Fibroblast of pulmonary artery (primary cell): Measurements from ENCODE around the gene CD164L2.

Source experiments
- DNase-seq: peaks from one replicate; pipeline ENCODE4 v3.0.0-alpha.2; 2010; ENCODE audit warnings: low read depth
- H3K4me3 ChIP-seq: replicated peaks from 2 replicates; pipeline ENCODE4 v1.5.1; 2011; ENCODE audit warnings: low read depth, mild to moderate bottlenecking, control low read depth, low read length, moderate library complexity
- TF ChIP-seq, protein P1 (sequence below): IDR thresholded peaks from 2 replicates; pipeline ENCODE4 v1.5.1; 2011; ENCODE audit warnings: mild to moderate bottlenecking, control low read depth, low read length, inconsistent platforms; ENCODE audit errors: missing control alignments

CD164L2 gene

DNA sequence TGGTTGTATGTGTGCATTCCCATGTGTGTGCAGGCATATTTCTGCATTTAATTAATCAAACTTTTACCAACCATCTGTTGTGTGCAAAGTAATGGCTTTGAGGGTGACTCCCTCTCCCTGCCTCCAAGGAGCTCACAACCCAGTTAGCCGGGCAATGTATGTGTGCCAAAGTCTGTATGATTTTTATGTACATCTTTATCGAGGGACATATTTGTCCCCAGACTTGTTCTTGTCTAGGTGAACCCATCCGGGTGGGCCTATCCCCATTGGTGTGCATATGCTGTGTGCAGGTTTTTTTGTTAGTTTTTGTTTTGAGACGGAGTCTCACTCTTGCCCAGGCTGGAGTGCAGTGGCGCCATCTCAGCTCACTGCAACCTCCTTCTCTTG lies 39.5 kb downstream of the CD164L2 start:
- no peak for DNase-seq
- no peak overlapping the region for H3K4me3 ChIP-seq
- TF ChIP-seq, protein P1, sequence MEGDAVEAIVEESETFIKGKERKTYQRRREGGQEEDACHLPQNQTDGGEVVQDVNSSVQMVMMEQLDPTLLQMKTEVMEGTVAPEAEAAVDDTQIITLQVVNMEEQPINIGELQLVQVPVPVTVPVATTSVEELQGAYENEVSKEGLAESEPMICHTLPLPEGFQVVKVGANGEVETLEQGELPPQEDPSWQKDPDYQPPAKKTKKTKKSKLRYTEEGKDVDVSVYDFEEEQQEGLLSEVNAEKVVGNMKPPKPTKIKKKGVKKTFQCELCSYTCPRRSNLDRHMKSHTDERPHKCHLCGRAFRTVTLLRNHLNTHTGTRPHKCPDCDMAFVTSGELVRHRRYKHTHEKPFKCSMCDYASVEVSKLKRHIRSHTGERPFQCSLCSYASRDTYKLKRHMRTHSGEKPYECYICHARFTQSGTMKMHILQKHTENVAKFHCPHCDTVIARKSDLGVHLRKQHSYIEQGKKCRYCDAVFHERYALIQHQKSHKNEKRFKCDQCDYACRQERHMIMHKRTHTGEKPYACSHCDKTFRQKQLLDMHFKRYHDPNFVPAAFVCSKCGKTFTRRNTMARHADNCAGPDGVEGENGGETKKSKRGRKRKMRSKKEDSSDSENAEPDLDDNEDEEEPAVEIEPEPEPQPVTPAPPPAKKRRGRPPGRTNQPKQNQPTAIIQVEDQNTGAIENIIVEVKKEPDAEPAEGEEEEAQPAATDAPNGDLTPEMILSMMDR, result no peak

DNA sequence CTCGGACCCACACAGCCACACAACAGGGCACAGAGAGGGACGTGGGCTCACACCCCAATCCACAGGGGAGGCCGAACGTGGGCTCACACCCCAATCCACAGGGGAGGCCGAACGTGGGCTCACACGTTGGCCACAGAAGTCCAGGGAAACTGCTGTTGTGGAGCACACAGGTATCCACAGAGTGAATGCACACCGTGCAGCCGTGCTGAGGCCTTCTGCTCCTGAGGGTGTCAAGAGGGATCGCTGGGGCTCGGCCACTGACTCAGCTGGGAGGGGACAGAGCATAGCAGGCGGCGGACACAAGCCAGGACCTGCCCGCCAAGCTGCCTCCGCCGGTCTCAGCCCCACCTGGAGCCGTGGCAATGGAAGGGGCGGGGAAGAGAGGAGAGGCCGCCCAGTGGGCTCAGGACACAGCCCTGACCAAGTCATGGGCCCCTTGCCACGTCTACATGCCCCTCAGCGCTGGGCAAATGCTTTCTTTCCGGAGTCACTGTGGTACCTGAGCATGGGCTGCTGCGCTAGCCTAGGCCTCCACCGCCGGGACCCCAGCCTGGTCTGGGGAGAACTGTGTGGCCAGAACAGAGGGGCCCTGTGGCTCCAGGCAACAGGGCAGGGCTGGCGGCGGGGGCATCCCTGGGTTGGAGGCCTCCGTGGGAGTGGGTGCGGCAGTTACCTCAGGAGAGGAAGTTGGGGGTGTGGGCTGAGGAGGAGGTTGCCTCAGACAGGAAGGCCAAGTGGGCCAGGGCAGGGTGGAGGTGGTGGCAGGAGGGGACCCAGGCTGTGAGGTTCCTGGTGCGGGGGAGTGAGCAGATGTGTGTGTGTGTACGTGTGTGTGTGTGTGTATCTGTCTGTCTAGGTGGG lies 40.1 kb downstream of the CD164L2 start:
- H3K4me3 ChIP-seq, result no peak overlapping the region
- no peak for DNase-seq
- TF ChIP-seq, protein P1, result no peak

DNA sequence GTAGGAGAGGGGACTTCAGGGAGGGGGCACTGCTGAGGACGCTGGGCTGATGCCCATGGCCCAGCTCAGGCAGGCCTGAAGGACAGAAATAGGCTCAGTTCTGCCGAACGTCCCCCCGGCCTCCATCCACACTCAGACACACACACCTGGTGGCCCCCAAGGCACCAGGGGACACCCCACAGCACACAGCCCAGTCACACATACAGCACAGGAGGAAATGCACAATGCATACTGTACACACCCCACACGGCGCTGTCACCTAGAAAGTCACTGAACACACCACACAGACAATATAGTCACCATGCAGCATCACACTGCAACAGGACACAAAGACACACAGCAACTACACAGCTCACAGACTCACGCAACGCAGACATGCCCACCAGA lies 40.7 kb downstream of the CD164L2 start:
- TF ChIP-seq, protein P1, result no peak
- no peak overlapping the region for H3K4me3 ChIP-seq
- DNase-seq, result no peak

DNA sequence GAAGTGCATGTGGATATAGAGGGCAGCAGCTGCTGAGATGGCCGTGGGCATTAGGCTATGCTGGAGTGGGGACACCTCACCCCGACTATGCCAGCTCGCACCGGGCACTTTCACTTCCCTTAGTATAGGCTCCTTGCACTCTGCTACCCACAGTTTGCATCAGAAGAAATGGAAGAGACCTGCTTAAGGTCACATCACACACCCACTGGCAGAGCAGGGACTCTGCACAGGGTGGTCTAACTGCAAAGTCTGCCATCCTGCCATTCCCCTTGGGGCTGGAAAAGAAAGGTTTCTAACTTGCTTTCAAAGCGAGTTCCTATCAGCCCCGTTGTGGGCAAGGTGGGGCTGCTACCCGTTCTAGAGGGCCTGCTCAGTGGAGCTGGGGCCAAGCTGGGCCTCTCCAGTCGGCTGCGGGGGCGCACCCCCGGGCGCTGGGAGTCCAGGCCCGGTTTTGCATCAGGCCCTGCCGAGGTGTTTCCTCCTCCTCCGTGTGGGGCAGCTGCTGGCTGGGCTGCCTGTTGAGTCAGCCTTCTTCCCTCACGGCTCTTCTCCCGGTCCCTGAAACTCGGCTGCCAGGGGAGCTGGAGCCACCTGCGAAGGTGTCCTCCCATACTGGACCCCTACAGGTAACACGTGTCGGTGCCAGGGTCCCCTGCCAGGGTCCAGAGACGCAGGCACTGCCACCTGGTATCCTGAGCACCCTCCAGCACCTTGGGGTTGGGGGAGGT lies 41.4 kb downstream of the CD164L2 start, which contains the start of gene SYTL1:
Gene SYTL1 (plus strand): TSS at position 498 of the 728 bp plus-strand sequence. CDS start 3,313 bp downstream, outside the sequence.
- no peak within 1 kb of the TSS for H3K4me3 ChIP-seq
- TF ChIP-seq, protein P1, result no peak
- peak; percentile 68 for DNase-seq

DNA sequence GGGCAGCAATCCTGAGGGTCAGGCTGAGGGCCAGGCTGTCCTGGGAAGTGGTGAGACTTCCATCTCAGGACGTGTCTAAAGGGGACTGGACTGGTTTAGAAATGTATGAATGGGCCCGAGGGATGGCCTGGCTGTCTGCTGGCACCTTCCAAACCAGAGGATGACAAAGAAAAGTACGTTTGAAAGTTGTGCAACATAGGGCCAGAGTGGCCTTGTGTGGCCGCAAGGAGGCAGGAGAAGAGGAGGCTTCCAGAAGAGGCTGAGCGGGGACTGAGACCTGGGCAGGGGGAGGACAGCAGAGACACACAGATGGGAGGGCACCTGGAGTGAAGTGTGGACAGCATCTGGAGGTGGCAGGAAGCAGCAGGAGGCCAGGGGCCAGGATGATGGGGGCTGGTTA lies 43.9 kb downstream of the CD164L2 start:
- H3K4me3 ChIP-seq, result no peak overlapping the region
- DNase-seq, result no peak
- TF ChIP-seq, protein P1, result no peak

DNA sequence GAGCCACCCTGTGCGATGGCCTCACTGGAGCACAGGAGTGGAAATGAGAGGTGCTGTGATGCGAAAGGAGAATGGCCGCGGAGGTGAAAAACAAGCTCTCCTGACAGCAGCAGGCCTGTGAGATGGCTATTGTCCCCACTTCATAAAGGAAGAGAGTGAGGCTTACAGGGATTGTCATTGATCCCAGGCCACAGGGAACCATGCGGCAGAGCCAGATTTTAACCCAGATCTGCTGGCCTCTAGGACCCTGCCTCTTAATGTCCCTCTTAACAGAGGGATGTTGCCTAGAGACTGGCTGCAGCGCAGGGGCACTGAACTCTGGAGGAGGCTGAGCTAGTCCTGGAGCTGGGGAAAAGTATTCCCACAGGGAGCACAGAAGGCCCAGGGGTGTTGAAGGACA lies 44.4 kb downstream of the CD164L2 start:
- DNase-seq, result no peak
- TF ChIP-seq, protein P1, result no peak
- no peak overlapping the region for H3K4me3 ChIP-seq
